Upper lobe of left lung (tissue), 6 donors: Measurements from ENCODE around the gene KRTCAP2. TPM values are rescaled to one million over a fixed set of nuclear protein-coding genes. Genes with fewer than 3 reads are reported as not detected.

ENCODE experiments used
- ATAC-seq, 2 donors: fragments of 200-7000 bp; cut with Tn5 transposase; one replicate each; pipeline ENCODE4 v1.9.1; 2022; ENCODE audit warnings: mild to moderate bottlenecking in 2 of 2, moderate library complexity in 2 of 2; ENCODE audit not compliant: low FRiP score in 2 of 2
- DNase-seq, 2 donors: peaks; one replicate each; pipeline ENCODE4 v3.0.0-alpha.2; 2019 to 2020
- H3K27ac ChIP-seq, 4 donors: fragments of 200-600 bp; sonication (generic); one replicate each; pipeline ENCODE4 v1.5.1; 2016 to 2019
- H3K27me3 ChIP-seq, 4 donors: fragments of 200-600 bp; sonication (generic); one replicate each; pipeline ENCODE4 v1.5.1; 2017 to 2019
- H3K36me3 ChIP-seq, 4 donors: fragments of 200-600 bp; sonication (generic); one replicate each; pipeline ENCODE4 v1.5.1; 2016 to 2019
- H3K4me1 ChIP-seq, 4 donors: fragments of 200-600 bp; sonication (generic); one replicate each; pipeline ENCODE4 v1.5.1; 2018 to 2019
- H3K4me3 ChIP-seq, 4 donors: fragments of 200-600 bp; sonication (generic); one replicate each; pipeline ENCODE4 v1.5.1; 2017 to 2019; ENCODE audit warnings: mild to moderate bottlenecking in 2 of 4, moderate library complexity in 1 of 4
- H3K9me3 ChIP-seq, 4 donors: fragments of 200-600 bp; sonication (generic); one replicate each; pipeline ENCODE4 v1.5.1; 2018 to 2019
- CTCF ChIP-seq, 6 experiments: fragments of 450-650 bp in 4 of 6; fragments of 200-600 bp in 2 of 6; sonication (generic) in 2 of 6; IDR thresholded peaks; one replicate each; pipeline ENCODE4 v1.5.1; 2016 to 2019; ENCODE audit warnings: antibody characterized with exemption in 6 of 6
- EP300 ChIP-seq, 4 donors: sonication (generic); formaldehyde crosslinking; IDR thresholded peaks; one replicate each; pipeline ENCODE4 v1.5.1; 2017; ENCODE audit warnings: antibody characterized with exemption in 4 of 4, control low read depth in 2 of 4
- POLR2A ChIP-seq, 4 donors: fragments of 450-650 bp; IDR thresholded peaks; one replicate each; pipeline ENCODE4 v1.5.1; 2016 to 2017; ENCODE audit warnings: antibody characterized with exemption in 4 of 4, mild to moderate bottlenecking in 2 of 4
- POLR2AphosphoS5 ChIP-seq, 2 donors: sonication (generic); formaldehyde crosslinking; IDR thresholded peaks; one replicate each; pipeline ENCODE4 v1.5.1; 2017; ENCODE audit warnings: antibody characterized with exemption in 2 of 2
- WGBS, 2 donors: methylation state at CpG; one replicate each; pipeline ENCODE4 v1.1.5; 2017 to 2018; 5-methylcytosine and 5-hydroxymethylcytosine counted together
- total RNA-seq, 6 donors: library from RNA; depleted of rRNA in 4 of 6; stranded (reverse); fragments of >200 nt in 4 of 6; gene quantifications; one replicate each; pipeline versions ENCODE4 v1.1.0 to v1.2.1, GENCODE V29; 2016 to 2021
- donor health status: DM: no; HTN: no; CAD: no; lungs with moderate emphysema.
- donor health status: DM: no; HTN: yes; CAD: no; lungs with severe emphysema.

The KRTCAP2 gene
- total RNA-seq, 6 donors from 2014 or later: 47.1 to 166 (median 131) TPM

- peak overlapping the region in 1 of 4 donors; percentile 11 for H3K4me3 ChIP-seq
- H3K36me3 ChIP-seq: peaks cover 0 to 10% (median 3%) of the 10 kb centered on the region in 4 donors
- H3K27me3 ChIP-seq: no peaks in the 10 kb centered on the region
- peak overlapping the region in 3 of 4 donors; percentile 56 to 100 (median 97) for H3K27ac ChIP-seq
- H3K4me1 ChIP-seq: peaks cover 26 to 32% (median 27%) of the 10 kb centered on the region in 4 donors
- 77% methylated on average over 4 of the region's 4 CpGs for WGBS, 2 donors
- no peaks in the 10 kb centered on the region for H3K9me3 ChIP-seq
- no peak for TF ChIP-seq POLR2A (IDR thresholded peaks at IDR 0.05)
- no peak for TF ChIP-seq EP300 (IDR thresholded peaks at IDR 0.05)
- no peak for TF ChIP-seq POLR2AphosphoS5 (IDR thresholded peaks at IDR 0.05)
- no peak for TF ChIP-seq CTCF (IDR thresholded peaks at IDR 0.05)
- no peak for ATAC-seq
- peak in 1 of 2 donors; percentile 47 for DNase-seq
These were observed 37.4 kb upstream of the KRTCAP2 start for GRCh38 chr1:155210314-155211104.

GRCh38 chr1:155209312-155209721 is 36.2 kb upstream of the KRTCAP2 start:
- peaks cover 26 to 32% (median 27%) of the 10 kb centered on the region in 4 donors for H3K4me1 ChIP-seq
- peak overlapping the region; percentile 97 to 100 (median 98) for H3K27ac ChIP-seq
- DNase-seq: no peak
- 4 to 10% methylated on average over 6 to 9 of the region's 13 CpGs for WGBS, 2 donors
- no peak for TF ChIP-seq CTCF (IDR thresholded peaks at IDR 0.05)
- H3K4me3 ChIP-seq: peak overlapping the region; percentile 68 to 88 (median 74)
- no peaks in the 10 kb centered on the region for H3K27me3 ChIP-seq
- H3K36me3 ChIP-seq: peaks cover 0 to 10% (median 3%) of the 10 kb centered on the region in 4 donors
- no peaks in the 10 kb centered on the region for H3K9me3 ChIP-seq
- no peak for ATAC-seq

- Histone ChIP-seq H3K27me3 (no peaks in the 10 kb centered on the region), H3K4me3 (peak within 1 kb of the TSS; percentile 68 to 88 (median 74)), H3K4me1 (peaks cover 26 to 32% (median 27%) of the 10 kb centered on the region in 4 donors), H3K36me3 (peaks cover 0 to 10% (median 3%) of the 10 kb centered on the region in 4 donors), H3K27ac (peak within 1 kb of the TSS; percentile 97 to 100 (median 98)), H3K9me3 (no peaks in the 10 kb centered on the region)
- peak; percentile 72 to 78 for TF ChIP-seq POLR2AphosphoS5 (IDR thresholded peaks at IDR 0.05)
- TF ChIP-seq CTCF (IDR thresholded peaks at IDR 0.05): peak in 1 of 6 experiments; percentile 39
- TF ChIP-seq POLR2A (IDR thresholded peaks at IDR 0.05): peak in 3 of 4 donors; percentile 24 to 94 (median 70)
- TF ChIP-seq EP300 (IDR thresholded peaks at IDR 0.05): peak in 1 of 4 donors; percentile 4
- ATAC-seq (peak; percentile 88 to 92), DNase-seq (peak; percentile 93 to 97)
- 1% methylated on average over 35 of the region's 64 CpGs; no CpG with 5 or more reads in 1 of the 2 donors for WGBS, 2 donors
These were observed 35.6 kb upstream of the KRTCAP2 start, which contains the start of gene MTX1 for GRCh38 chr1:155208541-155209311. Gene MTX1 (plus strand): TSS chr1:155208695. CDS start chr1:155208805, 110 bp downstream.

GRCh38 chr1:155207806-155208540 is 34.9 kb upstream of the KRTCAP2 start, which contains the start of gene THBS3:
Gene THBS3 (minus strand): TSS chr1:155207897. CDS start chr1:155207876, 21 bp downstream.
- Histone ChIP-seq H3K9me3 (no peaks in the 10 kb centered on the region), H3K36me3 (peaks cover 0 to 10% (median 3%) of the 10 kb centered on the region in 4 donors), H3K27me3 (no peaks in the 10 kb centered on the region), H3K4me3 (peak within 1 kb of the TSS; percentile 68 to 88 (median 74)), H3K27ac (peak within 1 kb of the TSS; percentile 97 to 100 (median 98)), H3K4me1 (peaks cover 26 to 32% (median 27%) of the 10 kb centered on the region in 4 donors)
- no peak for TF ChIP-seq EP300 (IDR thresholded peaks at IDR 0.05)
- no peak for TF ChIP-seq CTCF (IDR thresholded peaks at IDR 0.05)
- no peak for TF ChIP-seq POLR2A (IDR thresholded peaks at IDR 0.05)
- no peak for TF ChIP-seq POLR2AphosphoS5 (IDR thresholded peaks at IDR 0.05)
- DNase-seq (no peak), ATAC-seq (peak; percentile 1 to 43)
- WGBS, 2 donors: 20 to 23% methylated on average over 16 to 17 of the region's 17 CpGs
